ENCODE measurements around the gene NDUFV1. TPM values are rescaled to one million over a fixed set of nuclear protein-coding genes. Genes with fewer than 3 reads are reported as not detected.
"Not testable (repeated sequence)": the region's sequence is repeated elsewhere in the genome, so short reads cannot be mapped to it uniquely, and the experiment has no call there.

NDUFV1 gene
- total RNA-seq, 1 experiment from 2014 or later, result 250 TPM

- POLR2A ChIA-PET (ENCODE audit: low non-redundant PET), result interaction anchor here (0.7 kb wide), 1 partner anchor 1145 kb away, joined by 11 read pairs; no protein-coding TSS in a partner anchor
- intact Hi-C loops (cut with micrococcal nuclease; ENCODE audit: unreplicated experiment), result no loop called here
- no TSS peak for BruUV-seq (replicated peaks)
- H3K4me1 ChIP-seq (ENCODE audit: insufficient read depth, low read length, poor library complexity, severe bottlenecking), result no peaks in the 10 kb centered on the region
- TF ChIP-seq CTCF (conservative IDR thresholded peaks at IDR 0.05; ENCODE audit: low read depth, low read length), result no peak
- no peak for TF ChIP-seq EZH2 (IDR thresholded peaks at IDR 0.05; ENCODE audit: borderline replicate concordance, low read depth, low read length, poor library complexity, severe bottlenecking)
- CTCF ChIA-PET, result no interaction called here
- H3K4me3 ChIP-seq (ENCODE audit: low read depth, low read length, poor library complexity, severe bottlenecking), result no peak overlapping the region
- peaks cover 12% of the 10 kb centered on the region for H3K9me3 ChIP-seq (ENCODE audit: low read depth, low read length, poor library complexity, severe bottlenecking)
- H3K27ac ChIP-seq (ENCODE audit: low read depth, low read length, poor library complexity, severe bottlenecking), result no peak overlapping the region
- no peaks in the 10 kb centered on the region for H3K27me3 ChIP-seq (replicated peaks; ENCODE audit: insufficient read depth, low read depth, low read length, poor library complexity)
- H3K36me3 ChIP-seq (ENCODE audit: insufficient read depth, low read length, poor library complexity, severe bottlenecking), result no peaks in the 10 kb centered on the region
- no peak for DNase-seq (ENCODE audit: low spot score)
These were observed 49.7 kb downstream of the NDUFV1 start for GRCh38 chr11:67656278-67656922.

- Histone ChIP-seq H3K36me3 (ENCODE audit: insufficient read depth, low read length, poor library complexity, severe bottlenecking) (no peaks in the 10 kb centered on the region), H3K9me3 (ENCODE audit: low read depth, low read length, poor library complexity, severe bottlenecking) (peaks cover 12% of the 10 kb centered on the region), H3K4me1 (ENCODE audit: insufficient read depth, low read length, poor library complexity, severe bottlenecking) (no peaks in the 10 kb centered on the region), H3K27me3 (replicated peaks; ENCODE audit: insufficient read depth, low read depth, low read length, poor library complexity) (no peaks in the 10 kb centered on the region), H3K4me3 (ENCODE audit: low read depth, low read length, poor library complexity, severe bottlenecking) (no peak overlapping the region), H3K27ac (ENCODE audit: low read depth, low read length, poor library complexity, severe bottlenecking) (no peak overlapping the region)
- ChIA-PET POLR2A (ENCODE audit: low non-redundant PET) (no interaction called here), CTCF (no interaction called here)
- intact Hi-C loops (cut with micrococcal nuclease; ENCODE audit: unreplicated experiment), result no loop called here
- no peak for TF ChIP-seq EZH2 (IDR thresholded peaks at IDR 0.05; ENCODE audit: borderline replicate concordance, low read depth, low read length, poor library complexity, severe bottlenecking)
- no peak for TF ChIP-seq CTCF (conservative IDR thresholded peaks at IDR 0.05; ENCODE audit: low read depth, low read length)
- BruUV-seq (replicated peaks), result no TSS peak
- DNase-seq (ENCODE audit: low spot score), result no peak
These were observed 50.6 kb downstream of the NDUFV1 start for GRCh38 chr11:67657300-67657699.

- H3K27me3 ChIP-seq (replicated peaks; ENCODE audit: insufficient read depth, low read depth, low read length, poor library complexity); H3K36me3 ChIP-seq (ENCODE audit: insufficient read depth, low read length, poor library complexity, severe bottlenecking); POLR2A ChIA-PET (ENCODE audit: low non-redundant PET); BruUV-seq (replicated peaks); DNase-seq (ENCODE audit: low spot score); intact Hi-C loops (cut with micrococcal nuclease; ENCODE audit: unreplicated experiment); H3K4me3 ChIP-seq (ENCODE audit: low read depth, low read length, poor library complexity, severe bottlenecking); H3K27ac ChIP-seq (ENCODE audit: low read depth, low read length, poor library complexity, severe bottlenecking); H3K4me1 ChIP-seq (ENCODE audit: insufficient read depth, low read length, poor library complexity, severe bottlenecking): not testable (repeated sequence)
- peaks cover 12% of the 10 kb centered on the region for H3K9me3 ChIP-seq (ENCODE audit: low read depth, low read length, poor library complexity, severe bottlenecking)
- CTCF ChIA-PET, result interaction anchor here (0.7 kb wide), 1 partner anchor 30 kb away, joined by 4 read pairs; the partner anchor contains the start of gene NUDT8
These were observed 53.0 kb downstream of the NDUFV1 start for GRCh38 chr11:67659651-67660165.

GRCh38 chr11:67660752-67661151 is 54.0 kb downstream of the NDUFV1 start:
- H3K27me3 ChIP-seq (replicated peaks; ENCODE audit: insufficient read depth, low read depth, low read length, poor library complexity); DNase-seq (ENCODE audit: low spot score); H3K4me1 ChIP-seq (ENCODE audit: insufficient read depth, low read length, poor library complexity, severe bottlenecking); intact Hi-C loops (cut with micrococcal nuclease; ENCODE audit: unreplicated experiment); BruUV-seq (replicated peaks); H3K27ac ChIP-seq (ENCODE audit: low read depth, low read length, poor library complexity, severe bottlenecking); H3K36me3 ChIP-seq (ENCODE audit: insufficient read depth, low read length, poor library complexity, severe bottlenecking); H3K9me3 ChIP-seq (ENCODE audit: low read depth, low read length, poor library complexity, severe bottlenecking); H3K4me3 ChIP-seq (ENCODE audit: low read depth, low read length, poor library complexity, severe bottlenecking): not testable (repeated sequence)
- ChIA-PET POLR2A (ENCODE audit: low non-redundant PET) (interaction anchor here (0.6 kb wide), 1 partner anchor 112 kb away, joined by 4 read pairs; no protein-coding TSS in a partner anchor), CTCF (interaction anchor here (0.6 kb wide), 1 partner anchor 286 kb away, joined by 4 read pairs; no protein-coding TSS in a partner anchor)

Other genes starting within 250 kb of the NDUFV1 start
- gene CLCF1, start 233.3 kb upstream of the NDUFV1 start, total RNA-seq (2021), result 0.69 and 0.87 TPM in 2 replicates
- 43.0 and 55.0 TPM in 2 replicates for gene RAD9A, start 214.9 kb upstream of the NDUFV1 start, total RNA-seq (2021)
- 239 TPM in 2 replicates for gene PPP1CA, start 205.1 kb upstream of the NDUFV1 start, total RNA-seq (2021)
- gene TBC1D10C, start 202.9 kb upstream of the NDUFV1 start, total RNA-seq (2021), result not detected in 2 replicates
- gene CARNS1, start 191.3 kb upstream of the NDUFV1 start, total RNA-seq (2021), result 0.13 and 0.28 TPM in 2 replicates
- 58.8 and 65.0 TPM in 2 replicates for gene RPS6KB2, start 178.4 kb upstream of the NDUFV1 start, total RNA-seq (2021)
- 0.56 and 1.3 TPM in 2 replicates for gene PTPRCAP, start 169.3 kb upstream of the NDUFV1 start, total RNA-seq (2021)
- gene CORO1B, start 163.5 kb upstream of the NDUFV1 start, total RNA-seq (2021), result 92.5 and 96.6 TPM in 2 replicates
- not detected in 2 replicates for gene GPR152, start 154.2 kb upstream of the NDUFV1 start, total RNA-seq (2021)
- gene CABP4, start 151.6 kb upstream of the NDUFV1 start, total RNA-seq (2021), result not detected in 2 replicates
- 36.0 and 40.3 TPM in 2 replicates for gene TMEM134, start 137.7 kb upstream of the NDUFV1 start, total RNA-seq (2021)
- 66.0 and 77.9 TPM in 2 replicates for gene AIP, start 123.9 kb upstream of the NDUFV1 start, total RNA-seq (2021)
- gene PITPNM1, start 101.6 kb upstream of the NDUFV1 start, total RNA-seq (2021), result 55.9 and 60.9 TPM in 2 replicates
- gene CDK2AP2, start 98.8 kb upstream of the NDUFV1 start, total RNA-seq (2021), result 48.1 and 51.3 TPM in 2 replicates
- gene CABP2, start 83.5 kb upstream of the NDUFV1 start, total RNA-seq (2021), result not detected in 2 replicates
- gene GSTP1, start 23.1 kb upstream of the NDUFV1 start, total RNA-seq (2021), result 1,211 and 1,270 TPM in 2 replicates
- gene NUDT8, start 23.0 kb downstream of the NDUFV1 start, total RNA-seq (2021), result 3.4 and 4.7 TPM in 2 replicates
- gene TBX10, start 32.8 kb downstream of the NDUFV1 start, total RNA-seq (2021), result not detected in 2 replicates
- not detected in 2 replicates for gene ACY3, start 43.8 kb downstream of the NDUFV1 start, total RNA-seq (2021)
- gene ALDH3B2, start 67.7 kb downstream of the NDUFV1 start, total RNA-seq (2021), result not detected in 2 replicates

All from A673 (cell line).